GM12874 (cell line): ENCODE results near the gene POLN.

Experiments
- CTCF ChIP-seq: IDR thresholded peaks from 2 replicates; pipeline ENCODE4 v1.5.1; 2011; ENCODE audit warnings: low read depth, mild to moderate bottlenecking, control low read depth, low read length, moderate library complexity; ENCODE audit not compliant: insufficient read depth

POLN gene

GRCh38 chr4:2095236-2096072, 146.5 kb downstream of the POLN start:
- TF ChIP-seq CTCF, result no peak

GRCh38 chr4:2094545-2094944, 147.4 kb downstream of the POLN start:
- TF ChIP-seq CTCF, result no peak

GRCh38 chr4:2093265-2093664, 148.7 kb downstream of the POLN start:
- no peak for TF ChIP-seq CTCF

GRCh38 chr4:2092669-2093053, 149.3 kb downstream of the POLN start:
- no peak for TF ChIP-seq CTCF

GRCh38 chr4:2091990-2092668, 149.8 kb downstream of the POLN start:
- TF ChIP-seq CTCF, result no peak

- no peak for TF ChIP-seq CTCF
Observed at GRCh38 chr4:2090642-2091041, 151.3 kb downstream of the POLN start.

GRCh38 chr4:2089222-2089621, 152.7 kb downstream of the POLN start:
- TF ChIP-seq CTCF, result no peak
